Adipose tissue (tissue), 3 donors: ENCODE results near the gene MTAP. TPM values are rescaled to one million over a fixed set of nuclear protein-coding genes. Genes with fewer than 3 reads are reported as not detected.

Experiments
- H3K27ac ChIP-seq: one replicate; pipeline ENCODE4 v1.5.1; 2013; ENCODE audit warnings: low read depth, low read length
- WGBS, 3 donors: extraction: QIAGEN DNeasy Blood & Tissue Kit; methylation state at CpG; one replicate each; pipeline ENCODE4 v1.1.7; 2013; 5-methylcytosine and 5-hydroxymethylcytosine counted together
- polyA plus RNA-seq, 3 donors: library from polyadenylated mRNA; stranded (reverse); fragments of 200-250 nt; gene quantifications; one replicate each; pipeline ENCODE4 v1.2.3, GENCODE V29; 2013
- donor health status: healthy with polysubstance abuse.
- donor health status: Bipolar disorder and iron deficiency.
- donor health status: healthy.

MTAP gene
- polyA plus RNA-seq, 3 donors: 7.7 to 13.4 (median 13.0) TPM

DNA sequence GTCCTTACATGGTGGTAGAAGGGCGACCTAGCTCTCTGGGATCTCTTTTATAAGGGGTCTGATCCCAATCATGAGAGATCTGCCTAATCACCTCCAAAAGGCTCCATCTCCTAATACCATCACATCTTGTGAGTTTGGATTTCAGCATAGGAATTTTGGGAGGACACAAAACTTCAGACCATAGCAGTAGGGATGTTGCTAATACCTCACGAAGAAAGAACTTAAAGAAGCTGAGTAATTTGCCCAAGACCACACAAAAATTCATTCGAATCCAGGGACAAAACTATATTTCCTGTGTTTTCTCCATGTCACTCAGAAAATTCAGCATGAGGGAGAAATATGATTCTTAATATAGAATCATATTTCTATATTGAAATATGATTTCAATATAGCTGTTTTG is 32.7 kb downstream of the MTAP start:
- WGBS, 3 donors: 94 to 98% (median 97%) methylated on average over 3 of the region's 3 CpGs
- H3K27ac ChIP-seq: no peak overlapping the region

DNA sequence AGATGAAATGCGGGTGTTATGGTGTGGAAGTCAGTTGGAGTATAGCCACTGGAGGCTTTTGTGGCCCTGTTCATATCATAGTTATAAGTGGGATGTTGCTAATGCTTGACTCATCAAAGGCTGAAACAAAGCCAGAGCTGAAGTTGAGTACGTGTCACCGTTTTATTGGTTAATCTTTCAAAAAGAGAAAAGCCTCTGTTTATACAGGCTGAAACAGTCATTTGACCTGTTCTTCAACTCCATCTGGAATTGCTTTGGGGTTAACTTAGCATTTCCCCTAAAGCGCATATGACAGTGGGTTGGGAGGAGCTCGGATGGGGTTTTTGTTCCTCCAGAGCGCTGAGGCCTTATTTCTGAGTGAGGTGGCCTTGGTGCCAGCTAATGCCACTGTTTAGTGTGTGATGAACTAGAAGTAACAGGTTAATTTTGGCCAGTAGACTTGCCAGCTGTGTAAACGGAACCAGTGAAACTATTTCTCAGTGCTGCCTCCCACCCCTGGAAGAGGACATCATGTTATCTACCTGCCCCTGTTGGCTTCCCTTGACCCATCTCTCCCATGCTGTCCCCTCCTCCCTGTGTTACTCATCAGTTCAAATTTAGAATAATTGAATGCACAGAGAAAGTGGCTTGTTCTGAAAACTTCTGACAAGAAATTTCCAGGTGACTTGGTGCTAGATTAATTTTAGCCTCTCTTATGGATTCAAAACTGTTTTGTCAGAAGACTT is 34.2 kb downstream of the MTAP start:
- 79 to 89% (median 86%) methylated on average over 7 of the region's 7 CpGs for WGBS, 3 donors
- no peak overlapping the region for H3K27ac ChIP-seq

DNA sequence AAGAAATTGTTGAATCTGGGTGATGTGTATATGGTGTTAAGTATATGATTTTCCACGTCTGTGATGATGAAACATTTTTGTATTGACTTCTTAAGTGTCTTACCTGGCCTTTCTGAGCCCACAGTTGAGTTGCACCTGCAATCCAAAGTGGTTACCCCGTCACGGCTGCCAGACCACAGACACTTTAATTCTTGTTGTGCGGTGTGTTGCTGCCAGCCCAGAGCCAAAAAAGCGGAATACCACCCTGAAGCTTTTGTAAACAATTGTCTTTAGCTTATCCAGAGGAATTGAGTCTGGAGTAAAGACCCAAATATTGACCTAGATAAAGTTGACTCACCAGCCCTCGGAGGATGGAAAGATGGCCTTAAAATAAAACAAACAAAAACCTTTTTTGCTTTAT is 35.1 kb downstream of the MTAP start:
- 91 to 95% (median 94%) methylated on average over 6 of the region's 6 CpGs for WGBS, 3 donors
- no peak overlapping the region for H3K27ac ChIP-seq

DNA sequence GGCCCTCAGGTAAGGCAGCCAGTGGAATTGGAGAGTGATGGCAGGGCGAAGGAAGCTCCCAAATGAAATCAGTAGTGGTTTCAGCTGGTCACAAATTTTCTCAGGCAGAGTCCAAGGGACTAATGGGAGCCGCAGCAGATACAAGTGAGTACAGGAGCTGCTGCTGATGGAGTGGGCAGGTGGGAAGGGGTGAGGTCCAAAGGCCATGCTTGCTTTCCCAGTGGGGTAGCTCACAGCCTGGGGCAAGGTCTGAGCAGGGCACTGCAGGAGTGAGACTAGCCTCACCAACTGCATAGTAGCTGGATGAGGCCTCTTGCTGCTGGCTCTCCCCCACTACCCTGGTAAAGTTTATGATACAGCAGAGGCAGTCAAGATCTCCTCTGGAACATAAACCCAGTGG is 38.2 kb downstream of the MTAP start:
- 50 to 95% (median 53%) methylated on average over 2 of the region's 2 CpGs for WGBS, 3 donors
- H3K27ac ChIP-seq: no peak overlapping the region

DNA sequence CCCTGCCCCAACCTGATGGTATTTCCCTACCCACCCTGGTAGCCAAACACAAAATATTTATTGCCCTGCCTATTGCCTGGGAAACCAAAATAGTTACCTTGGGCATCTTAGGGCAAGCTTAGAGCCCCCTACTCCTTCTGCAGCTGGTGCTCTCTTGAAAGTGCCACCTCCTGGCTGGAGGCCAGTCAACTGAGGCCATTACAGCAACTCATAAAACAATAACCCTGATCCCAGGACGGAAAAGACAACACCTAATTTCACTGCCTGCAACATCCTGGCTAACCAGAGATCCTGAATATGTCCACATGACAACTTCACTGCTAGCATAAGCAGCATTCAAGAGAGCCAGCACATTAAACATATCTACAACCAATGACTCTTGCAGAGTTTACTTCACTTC is 38.7 kb downstream of the MTAP start:
- 84 to 96% (median 88%) methylated on average over 1 of the region's 1 CpG for WGBS, 3 donors
- H3K27ac ChIP-seq: no peak overlapping the region

DNA sequence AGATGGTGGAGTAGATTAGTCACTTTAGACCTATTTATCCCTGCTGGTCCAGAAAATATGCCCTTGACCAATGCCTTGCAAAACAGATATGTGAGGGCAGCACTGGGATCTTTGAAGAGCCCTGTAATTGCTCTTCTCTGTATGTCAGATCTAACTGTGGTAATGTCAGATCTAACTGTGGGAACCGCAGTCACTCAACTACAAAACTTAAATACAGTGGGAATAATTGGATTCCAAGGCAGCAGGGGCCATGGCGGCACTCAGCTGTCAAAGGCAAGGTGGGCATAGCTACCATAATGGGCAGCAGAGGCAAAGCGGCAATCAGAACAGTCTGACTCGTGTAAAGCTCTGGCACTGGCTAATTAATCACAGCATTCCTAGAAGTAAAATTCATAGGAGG is 46.2 kb downstream of the MTAP start:
- 97% methylated on average over 4 of the region's 4 CpGs for WGBS, 3 donors
- no peak overlapping the region for H3K27ac ChIP-seq

DNA sequence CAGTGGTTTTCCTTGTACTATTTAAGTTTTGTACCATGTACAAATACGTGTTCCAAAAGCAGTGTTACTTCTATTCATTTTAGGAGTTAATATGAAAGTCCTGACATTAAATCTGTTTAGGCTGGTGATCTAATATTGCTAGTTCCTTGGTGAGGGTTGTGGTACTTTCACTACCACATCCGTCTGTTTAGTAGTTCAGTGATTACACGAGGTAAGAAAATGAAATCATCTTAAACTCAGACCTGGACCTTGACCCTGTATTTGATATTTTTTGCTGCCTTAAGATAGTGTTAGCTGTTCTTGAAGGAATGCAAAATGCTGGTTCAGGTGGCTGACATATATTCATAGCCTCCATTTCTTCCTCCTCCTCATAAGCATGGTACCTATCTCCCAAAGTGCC is 50.3 kb downstream of the MTAP start:
- 35 to 77% (median 68%) methylated on average over 3 of the region's 3 CpGs for WGBS, 3 donors

DNA sequence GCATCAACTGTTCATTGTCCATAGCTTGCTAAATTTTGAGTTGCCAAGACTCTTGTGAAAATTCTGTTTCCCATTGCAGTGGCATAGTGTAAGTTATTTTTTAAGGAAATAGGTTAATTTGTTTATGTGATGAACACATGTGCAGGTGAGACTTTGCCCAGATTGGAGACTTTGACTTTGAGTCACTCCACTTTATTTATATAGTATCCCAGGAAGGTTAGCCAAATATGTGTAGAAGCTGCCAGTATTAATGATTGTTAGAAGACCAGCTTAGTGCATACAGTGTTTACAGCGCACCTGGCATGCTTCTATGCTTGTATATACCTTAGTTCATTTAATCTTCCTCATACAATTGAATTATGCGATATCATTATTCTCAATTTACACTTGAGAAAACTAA is 51.0 kb downstream of the MTAP start:
- WGBS, 3 donors: 33 to 96% (median 91%) methylated on average over 2 of the region's 2 CpGs
- no peak overlapping the region for H3K27ac ChIP-seq

More for the DNA sequence above, 50.3 kb downstream of the MTAP start:
- H3K27ac ChIP-seq: no peak overlapping the region

DNA sequence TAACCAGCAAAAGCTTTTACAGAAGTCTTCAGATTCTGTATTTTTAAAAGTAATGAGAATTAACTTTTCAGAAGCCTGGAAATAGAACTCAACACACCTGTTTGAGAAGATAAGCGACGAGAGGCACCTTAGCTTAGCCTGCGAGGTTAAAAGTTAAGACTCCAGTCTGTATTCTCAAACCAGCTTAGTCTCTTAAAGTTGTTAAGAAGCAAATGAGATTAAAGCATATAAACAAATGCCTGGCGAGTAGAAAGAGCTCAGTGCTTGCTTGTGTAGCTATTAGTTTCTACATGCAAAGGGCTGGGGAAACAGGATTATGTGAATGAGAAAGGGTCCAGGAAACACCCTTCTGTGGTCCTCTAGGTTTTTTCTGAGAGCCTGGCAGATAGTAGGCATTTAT is 51.7 kb downstream of the MTAP start:
- WGBS, 3 donors: 33 to 92% (median 91%) methylated on average over 4 of the region's 4 CpGs
- H3K27ac ChIP-seq: no peak overlapping the region

DNA sequence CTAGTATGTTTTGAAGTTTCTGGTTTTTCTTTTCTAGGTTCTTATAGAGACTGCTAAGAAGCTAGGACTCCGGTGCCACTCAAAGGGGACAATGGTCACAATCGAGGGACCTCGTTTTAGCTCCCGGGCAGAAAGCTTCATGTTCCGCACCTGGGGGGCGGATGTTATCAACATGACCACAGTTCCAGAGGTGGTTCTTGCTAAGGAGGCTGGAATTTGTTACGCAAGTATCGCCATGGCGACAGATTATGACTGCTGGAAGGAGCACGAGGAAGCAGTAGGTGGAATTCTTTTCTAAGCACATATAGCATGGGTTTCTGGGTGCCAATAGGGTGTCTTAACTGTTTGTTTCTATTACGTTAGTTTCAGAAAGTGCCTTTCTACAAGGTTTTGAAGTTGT is 52.2 kb downstream of the MTAP start:
- 38 to 90% (median 90%) methylated on average over 11 of the region's 11 CpGs for WGBS, 3 donors
- no peak overlapping the region for H3K27ac ChIP-seq

DNA sequence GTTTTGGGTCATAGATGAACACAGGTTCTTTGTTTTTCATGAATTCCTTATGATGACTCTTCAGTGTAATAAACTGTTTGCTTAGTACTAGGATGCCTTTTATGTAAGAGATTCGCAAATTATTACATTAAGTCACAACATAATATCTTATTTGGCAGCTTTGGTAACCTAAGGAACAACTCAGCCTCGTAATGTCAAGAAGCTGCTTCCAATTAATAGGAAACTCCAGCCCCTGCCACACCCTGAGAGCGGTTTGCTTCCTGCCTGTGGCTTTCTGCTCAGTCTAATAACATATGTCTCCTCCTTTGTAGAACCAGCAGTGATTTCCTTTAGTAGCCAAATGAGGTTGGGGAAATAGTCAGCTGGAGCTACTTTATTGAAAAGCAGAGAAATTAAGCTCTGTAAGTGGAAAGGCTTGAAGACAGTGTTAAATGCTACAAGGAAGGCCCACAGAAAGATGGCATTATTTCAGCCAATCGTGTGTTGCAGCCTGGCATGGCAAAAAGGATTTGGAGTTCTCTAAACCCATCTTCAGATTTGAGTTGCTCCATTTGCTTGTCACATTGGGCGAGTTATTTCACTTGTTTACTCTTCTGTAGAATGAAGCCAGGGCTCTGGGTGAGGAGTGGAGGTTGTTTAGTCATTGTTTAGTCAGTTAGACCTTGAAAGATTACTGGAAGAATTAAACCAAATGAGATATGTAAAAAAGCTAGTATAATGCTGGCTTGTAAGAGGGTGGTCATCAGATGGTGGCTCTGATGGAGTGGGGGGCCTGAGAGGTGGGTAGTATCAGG is 54.1 kb downstream of the MTAP start:
- no peak overlapping the region for H3K27ac ChIP-seq
- 68 to 79% (median 76%) methylated on average over 5 of the region's 5 CpGs for WGBS, 3 donors

DNA sequence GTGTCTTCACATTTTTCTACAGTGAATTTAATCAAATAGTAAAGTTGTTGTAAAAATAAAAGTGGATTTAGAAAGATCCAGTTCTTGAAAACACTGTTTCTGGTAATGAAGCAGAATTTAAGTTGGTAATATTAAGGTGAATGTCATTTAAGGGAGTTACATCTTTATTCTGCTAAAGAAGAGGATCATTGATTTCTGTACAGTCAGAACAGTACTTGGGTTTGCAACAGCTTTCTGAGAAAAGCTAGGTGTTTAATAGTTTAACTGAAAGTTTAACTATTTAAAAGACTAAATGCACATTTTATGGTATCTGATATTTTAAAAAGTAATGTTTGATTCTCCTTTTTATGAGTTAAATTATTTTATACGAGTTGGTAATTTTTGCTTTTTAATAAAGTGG is 60.4 kb downstream of the MTAP start:
- WGBS, 3 donors: 90 to 98% (median 94%) methylated on average over 1 of the region's 1 CpG
- no peak overlapping the region for H3K27ac ChIP-seq

DNA sequence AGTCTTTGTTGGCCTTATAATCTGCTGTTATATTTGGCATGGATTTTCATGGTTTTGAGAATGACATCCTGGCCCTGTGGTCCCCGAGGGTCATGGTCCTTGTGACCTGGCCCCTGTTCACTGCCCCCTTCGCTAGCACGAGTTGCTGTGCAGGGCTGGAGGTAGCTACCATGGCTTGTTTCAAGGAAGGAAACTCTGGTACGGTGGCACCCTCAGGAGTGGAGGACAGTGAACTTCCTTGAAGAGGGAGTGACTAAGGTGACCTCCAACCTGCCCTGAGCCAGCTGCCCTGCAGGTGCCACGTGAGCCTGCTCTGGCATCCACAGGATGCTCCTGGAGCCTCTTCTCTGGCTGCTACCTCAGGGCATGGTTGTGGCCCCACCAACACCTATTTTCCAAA is 62.1 kb downstream of the MTAP start:
- 96 to 98% (median 98%) methylated on average over 5 of the region's 5 CpGs for WGBS, 3 donors
- H3K27ac ChIP-seq: no peak overlapping the region

DNA sequence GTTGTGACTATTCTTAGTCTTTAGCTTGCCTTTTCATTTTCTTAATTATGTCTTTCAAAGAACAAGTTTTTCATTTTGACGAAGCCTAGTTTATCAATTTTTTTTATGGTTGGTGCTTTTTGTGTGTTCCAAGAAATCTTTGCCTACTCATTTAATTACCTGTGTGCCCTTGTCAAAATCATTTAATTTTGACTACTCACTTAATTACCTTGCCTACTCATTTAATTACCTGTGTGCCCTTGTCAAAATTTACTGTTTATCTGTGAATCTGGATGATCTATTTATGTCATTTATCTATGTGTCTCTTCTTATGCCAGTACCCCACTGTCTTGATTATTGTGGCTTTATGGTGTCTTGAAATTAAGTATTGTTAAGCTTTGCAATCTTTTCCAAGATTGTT is 63.9 kb downstream of the MTAP start:
- no peak overlapping the region for H3K27ac ChIP-seq
- 94 to 100% (median 98%) methylated on average over 1 of the region's 1 CpG for WGBS, 3 donors

DNA sequence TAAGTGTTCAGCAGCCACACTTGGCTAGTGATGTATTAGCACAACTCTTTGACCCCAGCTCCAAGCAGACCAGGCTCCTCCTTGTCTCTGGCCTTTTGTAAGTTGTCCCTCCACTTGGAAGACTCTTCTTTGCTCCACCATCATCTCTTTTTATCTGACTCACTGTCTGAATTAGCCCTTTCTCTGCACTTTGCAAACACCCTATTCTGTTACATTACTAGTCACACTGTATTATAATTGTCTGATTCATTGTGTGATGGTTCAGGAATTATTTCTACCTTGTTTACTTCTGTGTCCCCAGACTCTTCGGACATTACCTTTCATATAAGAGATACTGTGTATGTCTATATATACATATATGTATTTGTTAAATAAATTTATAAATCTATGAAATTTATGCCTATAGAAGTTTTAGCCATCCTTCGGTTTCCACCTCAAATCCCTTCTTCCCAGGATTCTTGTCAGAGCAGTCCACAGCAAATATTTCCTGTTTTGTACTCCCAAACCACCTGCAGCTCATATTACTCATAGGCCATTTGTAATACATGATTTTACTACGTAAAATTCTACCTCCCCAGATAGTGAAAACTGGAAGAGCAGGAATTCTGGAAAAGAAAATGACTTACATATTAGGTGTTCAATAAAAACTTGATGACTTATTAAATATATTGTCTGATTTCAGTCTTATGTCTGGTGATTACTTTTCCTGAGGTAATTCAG is 69.0 kb downstream of the MTAP start:
- no peak overlapping the region for H3K27ac ChIP-seq
- WGBS, 3 donors: 90 to 91% (median 90%) methylated on average over 3 of the region's 3 CpGs

DNA sequence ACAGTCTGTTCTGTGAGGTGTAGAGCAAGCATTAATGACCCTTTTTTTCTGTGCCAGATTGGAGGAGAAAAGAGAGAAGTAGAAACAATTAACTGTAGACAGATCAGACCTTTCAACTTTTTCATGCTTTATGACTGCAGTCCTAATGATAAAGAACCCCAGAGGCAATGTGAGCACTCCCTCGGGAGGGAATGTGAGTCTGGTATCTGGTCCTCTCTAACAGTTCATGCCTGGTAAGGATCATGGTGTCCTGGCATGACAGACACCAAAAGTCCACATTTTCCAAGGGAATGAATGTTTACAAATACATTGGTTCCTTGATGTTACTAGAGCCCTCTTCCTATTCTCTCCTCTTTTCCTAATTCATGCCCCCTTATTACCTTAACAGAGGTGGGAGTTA is 70.3 kb downstream of the MTAP start:
- H3K27ac ChIP-seq: no peak overlapping the region
- 62 to 69% (median 68%) methylated on average over 1 of the region's 1 CpG for WGBS, 3 donors

DNA sequence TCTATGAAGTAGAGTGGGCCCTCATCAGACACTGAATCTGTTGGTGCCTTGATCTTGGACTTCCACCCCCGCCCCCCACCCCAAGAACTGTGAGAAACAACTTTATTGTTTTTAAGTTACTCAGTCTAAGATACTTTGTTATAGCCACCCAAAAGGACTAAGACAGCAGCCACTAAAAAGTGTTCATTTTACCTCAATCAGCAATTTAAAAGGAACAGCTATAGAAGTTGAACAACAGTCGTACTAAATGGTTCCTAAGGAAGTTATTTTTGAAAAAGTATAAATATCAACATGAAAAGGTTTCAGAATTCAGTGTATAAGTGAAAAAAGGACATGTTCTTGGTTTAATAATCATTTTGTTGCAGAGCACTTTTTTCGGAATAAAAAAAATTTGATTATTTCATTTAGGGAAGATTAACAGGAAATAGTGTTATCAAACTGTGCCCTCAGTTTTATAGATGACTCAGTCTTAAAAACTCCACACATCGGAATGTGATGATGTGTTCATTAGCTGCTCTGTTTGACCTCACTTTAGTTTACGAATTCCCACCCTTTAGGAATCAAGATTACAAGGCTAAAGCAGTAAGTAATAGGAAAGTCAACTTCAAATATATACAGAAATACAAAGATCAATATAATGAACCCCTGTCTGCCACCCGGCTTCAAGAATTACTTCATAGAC is 71.2 kb downstream of the MTAP start:
- H3K27ac ChIP-seq: no peak overlapping the region
- 77 to 85% (median 83%) methylated on average over 6 of the region's 6 CpGs for WGBS, 3 donors

DNA sequence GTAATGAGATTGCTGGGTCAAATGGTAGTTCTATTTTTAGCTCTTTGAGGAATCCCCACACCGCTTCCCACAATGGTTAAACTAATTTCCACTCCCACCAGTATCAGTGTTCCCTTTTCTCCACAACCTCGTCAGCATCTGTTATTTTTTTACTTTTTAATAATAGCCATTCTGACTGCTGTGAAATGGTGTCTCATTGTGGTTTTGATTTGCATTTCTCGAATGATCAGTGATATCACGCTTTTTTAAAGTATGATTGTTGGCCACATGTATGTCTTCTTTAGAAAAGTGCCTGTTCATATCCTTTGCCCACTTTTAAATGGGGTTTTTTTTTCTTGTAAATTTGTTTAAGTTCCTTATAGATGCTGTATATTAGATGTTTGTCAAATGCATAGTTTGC is 73.5 kb downstream of the MTAP start:
- no peak overlapping the region for H3K27ac ChIP-seq
- 93 to 97% (median 93%) methylated on average over 4 of the region's 4 CpGs for WGBS, 3 donors

DNA sequence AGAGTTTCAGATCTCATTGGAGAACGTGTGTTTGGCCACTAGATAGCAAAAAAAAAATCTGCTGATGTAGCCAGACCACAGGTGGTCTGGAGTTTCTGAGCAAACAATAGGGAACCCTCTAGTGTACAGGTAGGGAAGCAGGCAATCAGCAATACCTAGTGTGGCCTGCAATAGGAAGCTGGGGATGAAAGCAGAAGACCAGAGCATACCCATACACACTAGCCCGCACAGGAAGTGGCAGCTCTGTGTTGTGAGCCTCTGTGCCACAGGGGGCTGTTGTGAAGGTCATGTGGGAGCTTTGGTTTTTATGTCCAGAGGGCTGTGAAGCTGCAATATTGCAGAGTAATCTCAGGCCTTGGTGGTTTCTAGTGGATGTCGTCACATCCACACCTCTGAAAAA is 81.2 kb downstream of the MTAP start:
- H3K27ac ChIP-seq: no peak overlapping the region
- 63 to 87% (median 76%) methylated on average over 3 of the region's 3 CpGs for WGBS, 3 donors
